DOHH2 (cell line): ENCODE measurements around the gene CCNG2.

Source experiments
- EZH2phosphoT487 ChIP-seq: fragments of 200-600 bp; sonication (generic); IDR thresholded peaks from 2 replicates; pipeline ENCODE4 v1.6.1; 2017; ENCODE audit warnings: borderline replicate concordance, mild to moderate bottlenecking, antibody characterized with exemption, low read length, moderate library complexity, mixed read lengths
- TF ChIP-seq, protein P1 (sequence below): fragments of 200-600 bp; sonication (generic); IDR thresholded peaks from one replicate; pipeline ENCODE4 v1.5.1; 2014; ENCODE audit warnings: antibody characterized with exemption, mild to moderate bottlenecking, low read depth, low read length; ENCODE audit not compliant: poor library complexity, severe bottlenecking

DNA sequence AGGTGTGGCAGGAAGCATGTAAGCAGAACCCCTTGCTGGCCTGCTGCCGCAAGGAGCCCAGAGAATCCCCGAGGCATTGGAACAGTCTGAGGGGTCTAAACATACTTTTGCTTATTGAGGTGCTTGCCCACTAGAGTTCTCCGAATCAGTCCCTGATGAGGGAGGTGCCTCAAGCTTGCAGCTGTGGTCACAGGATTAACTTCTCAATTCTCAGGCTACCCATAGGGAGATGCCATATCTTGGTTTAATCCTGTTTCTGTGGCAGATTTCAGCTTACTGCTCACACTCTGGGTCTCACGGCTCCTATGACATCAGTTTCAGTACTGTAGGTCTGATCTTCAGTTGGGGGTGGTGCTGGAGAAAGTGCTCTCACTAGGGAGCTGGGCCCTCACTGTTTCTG, 39.9 kb downstream of the CCNG2 start:
- TF ChIP-seq, protein P1, sequence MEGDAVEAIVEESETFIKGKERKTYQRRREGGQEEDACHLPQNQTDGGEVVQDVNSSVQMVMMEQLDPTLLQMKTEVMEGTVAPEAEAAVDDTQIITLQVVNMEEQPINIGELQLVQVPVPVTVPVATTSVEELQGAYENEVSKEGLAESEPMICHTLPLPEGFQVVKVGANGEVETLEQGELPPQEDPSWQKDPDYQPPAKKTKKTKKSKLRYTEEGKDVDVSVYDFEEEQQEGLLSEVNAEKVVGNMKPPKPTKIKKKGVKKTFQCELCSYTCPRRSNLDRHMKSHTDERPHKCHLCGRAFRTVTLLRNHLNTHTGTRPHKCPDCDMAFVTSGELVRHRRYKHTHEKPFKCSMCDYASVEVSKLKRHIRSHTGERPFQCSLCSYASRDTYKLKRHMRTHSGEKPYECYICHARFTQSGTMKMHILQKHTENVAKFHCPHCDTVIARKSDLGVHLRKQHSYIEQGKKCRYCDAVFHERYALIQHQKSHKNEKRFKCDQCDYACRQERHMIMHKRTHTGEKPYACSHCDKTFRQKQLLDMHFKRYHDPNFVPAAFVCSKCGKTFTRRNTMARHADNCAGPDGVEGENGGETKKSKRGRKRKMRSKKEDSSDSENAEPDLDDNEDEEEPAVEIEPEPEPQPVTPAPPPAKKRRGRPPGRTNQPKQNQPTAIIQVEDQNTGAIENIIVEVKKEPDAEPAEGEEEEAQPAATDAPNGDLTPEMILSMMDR = no peak
- no peak for TF ChIP-seq EZH2phosphoT487
